Activated CD4-positive, alpha-beta memory T cell treated with anti-CD3 and anti-CD28 coated beads, Interleukin-2, amount 10 ng/mL, durations not matched to agents 7 days and 5 days (primary cell): Measurements from ENCODE around the gene C1QTNF9B. TPM values are rescaled to one million over a fixed set of nuclear protein-coding genes. Genes with fewer than 3 reads are reported as not detected.
"Not testable (repeated sequence)": the region's sequence is repeated elsewhere in the genome, so short reads cannot be mapped to it uniquely, and the experiment has no call there.

Experiments used
- CTCF ChIA-PET: fragments of 350-600 bp; sonication (Branson Sonifier 250); formaldehyde crosslinking; loops from one replicate; lab custom pipeline; 2021; ENCODE audit warnings: antibody characterized with exemption, inconsistent platforms; lab: Charles Lee
- POLR2A ChIA-PET: fragments of 350-600 bp; sonication (Branson Sonifier 250); formaldehyde crosslinking; loops from one replicate; lab custom pipeline; 2021; ENCODE audit warnings: antibody characterized with exemption; lab: Charles Lee
- DNase-seq: peaks from one replicate; pipeline ENCODE4 v3.0.0-alpha.2; 2020
- H3K27ac Mint-ChIP-seq: one replicate; pipeline ENCODE4 v1.8.0; 2021; ENCODE audit warnings: mild to moderate bottlenecking, mixed read lengths
- H3K27me3 Mint-ChIP-seq: one replicate; pipeline ENCODE4 v1.8.0; 2021; ENCODE audit warnings: mixed read lengths
- H3K36me3 Mint-ChIP-seq: one replicate; pipeline ENCODE4 v1.8.0; 2021; ENCODE audit warnings: low read depth, mixed read lengths
- H3K4me1 Mint-ChIP-seq: one replicate; pipeline ENCODE4 v1.8.0; 2021; ENCODE audit warnings: mixed read lengths
- H3K4me3 Mint-ChIP-seq: one replicate; pipeline ENCODE4 v1.8.0; 2021; ENCODE audit warnings: mild to moderate bottlenecking, mixed read lengths
- H3K9me3 Mint-ChIP-seq: one replicate; pipeline ENCODE4 v1.8.0; 2021; ENCODE audit warnings: mixed read lengths
- total RNA-seq, 2 experiments: library from RNA; stranded (reverse); gene quantifications; one replicate each; pipeline ENCODE4 v1.2.3, GENCODE V29; 2021

C1QTNF9B gene
- total RNA-seq, 2 experiments from 2014 or later, result not detected

DNA sequence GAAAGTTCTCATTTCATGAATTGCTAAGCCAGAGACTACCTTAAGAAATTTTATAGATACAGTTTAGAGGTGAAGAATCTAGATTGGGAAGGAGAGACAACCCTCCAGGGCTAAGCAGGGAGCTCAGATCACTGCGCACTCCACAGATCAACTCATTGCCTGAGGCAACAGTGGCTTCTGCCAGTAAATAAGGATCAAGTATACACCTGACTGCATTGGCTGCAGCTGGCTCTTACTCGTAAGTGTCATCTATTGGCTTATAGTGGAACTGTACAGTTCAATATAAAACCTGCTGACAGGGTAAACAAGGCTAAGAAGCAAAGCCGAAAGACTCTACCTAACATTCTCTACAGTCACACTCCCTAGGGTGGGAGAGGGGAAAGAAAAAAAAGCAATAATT, 18.0 kb upstream of the C1QTNF9B start:
- ChIA-PET POLR2A (no interaction called here), CTCF (interaction anchor here (1.5 kb wide), 1 partner anchor 46 kb away, joined by 5 read pairs; no protein-coding TSS in a partner anchor)
- H3K27ac Mint-ChIP-seq, result no peak overlapping the region
- no peak for DNase-seq
- H3K9me3 Mint-ChIP-seq, result no peaks in the 10 kb centered on the region
- H3K36me3 Mint-ChIP-seq, result no peaks in the 10 kb centered on the region
- H3K4me3 Mint-ChIP-seq, result no peak overlapping the region
- peaks cover 7% of the 10 kb centered on the region for H3K4me1 Mint-ChIP-seq
- H3K27me3 Mint-ChIP-seq, result peaks cover 59% of the 10 kb centered on the region

GRCh38 chr13:23912469-23912868, 15.2 kb upstream of the C1QTNF9B start:
- H3K4me3 Mint-ChIP-seq, result no peak overlapping the region
- CTCF ChIA-PET, result interaction anchor here (1.1 kb wide), 1 partner anchor 316 kb away, joined by 3 read pairs; no protein-coding TSS in a partner anchor
- DNase-seq, result no peak
- H3K4me1 Mint-ChIP-seq, result peaks cover 7% of the 10 kb centered on the region
- H3K36me3 Mint-ChIP-seq, result no peaks in the 10 kb centered on the region
- no peak overlapping the region for H3K27ac Mint-ChIP-seq
- H3K9me3 Mint-ChIP-seq, result no peaks in the 10 kb centered on the region
- POLR2A ChIA-PET, result no interaction called here
- peaks cover 36% of the 10 kb centered on the region for H3K27me3 Mint-ChIP-seq

- H3K4me1 Mint-ChIP-seq, result peaks cover 7% of the 10 kb centered on the region
- no peaks in the 10 kb centered on the region for H3K9me3 Mint-ChIP-seq
- H3K27ac Mint-ChIP-seq, result no peak overlapping the region
Observed at GRCh38 chr13:23909606-23910005, 12.3 kb upstream of the C1QTNF9B start.

DNA sequence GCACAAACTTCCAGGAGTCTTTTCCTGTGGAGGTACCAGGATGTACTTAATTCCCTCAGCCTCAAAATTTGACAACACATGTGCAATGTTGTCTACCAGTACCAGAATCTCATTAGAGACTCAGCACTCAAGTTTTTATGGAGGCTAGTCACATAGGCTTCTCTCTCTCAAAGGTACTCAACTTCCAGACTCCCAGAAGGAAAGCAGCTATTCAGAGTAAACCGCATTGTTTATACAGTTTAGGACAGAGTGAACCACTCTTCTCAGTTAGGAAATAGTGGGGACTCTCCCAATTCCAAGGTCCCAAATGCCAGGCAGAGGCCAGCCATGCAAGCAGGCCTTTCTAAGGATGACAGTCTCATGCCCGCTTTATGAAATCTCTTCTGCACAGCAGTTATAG, 8.5 kb upstream of the C1QTNF9B start:
- no peak overlapping the region for H3K27ac Mint-ChIP-seq
- peaks cover 5% of the 10 kb centered on the region for H3K4me1 Mint-ChIP-seq
- POLR2A ChIA-PET, result no interaction called here
- H3K36me3 Mint-ChIP-seq, result peaks cover 2% of the 10 kb centered on the region
- CTCF ChIA-PET, result no interaction called here
- DNase-seq, result no peak
- peaks cover 33% of the 10 kb centered on the region for H3K27me3 Mint-ChIP-seq
- H3K9me3 Mint-ChIP-seq, result no peaks in the 10 kb centered on the region
- H3K4me3 Mint-ChIP-seq, result no peak overlapping the region

More at GRCh38 chr13:23909606-23910005, 12.3 kb upstream of the C1QTNF9B start:
- Mint-ChIP-seq H3K4me3 (no peak overlapping the region), H3K27me3 (peaks cover 20% of the 10 kb centered on the region), H3K36me3 (no peaks in the 10 kb centered on the region)
- ChIA-PET POLR2A (no interaction called here), CTCF (no interaction called here)
- DNase-seq, result no peak

GRCh38 chr13:23903906-23904280, 6.6 kb upstream of the C1QTNF9B start:
- CTCF ChIA-PET, result no interaction called here
- peaks cover 33% of the 10 kb centered on the region for H3K27me3 Mint-ChIP-seq

GRCh38 chr13:23902975-23903905, 5.9 kb upstream of the C1QTNF9B start:
- ChIA-PET CTCF (interaction anchor here (1.3 kb wide), 1 partner anchor 8 kb away, joined by 4 read pairs; no protein-coding TSS in a partner anchor), POLR2A (no interaction called here)
- peaks cover 33% of the 10 kb centered on the region for H3K27me3 Mint-ChIP-seq
- DNase-seq, result no peak
- H3K4me3 Mint-ChIP-seq, result no peak overlapping the region
- peaks cover 2% of the 10 kb centered on the region for H3K36me3 Mint-ChIP-seq
- no peaks in the 10 kb centered on the region for H3K9me3 Mint-ChIP-seq
- no peak overlapping the region for H3K27ac Mint-ChIP-seq
- peaks cover 19% of the 10 kb centered on the region for H3K4me1 Mint-ChIP-seq

More at GRCh38 chr13:23903906-23904280, 6.6 kb upstream of the C1QTNF9B start:
- POLR2A ChIA-PET, result no interaction called here
- H3K9me3 Mint-ChIP-seq, result no peaks in the 10 kb centered on the region
- H3K27ac Mint-ChIP-seq, result no peak overlapping the region
- peaks cover 2% of the 10 kb centered on the region for H3K36me3 Mint-ChIP-seq
- no peak for DNase-seq
- H3K4me3 Mint-ChIP-seq, result no peak overlapping the region
- peaks cover 19% of the 10 kb centered on the region for H3K4me1 Mint-ChIP-seq

DNA sequence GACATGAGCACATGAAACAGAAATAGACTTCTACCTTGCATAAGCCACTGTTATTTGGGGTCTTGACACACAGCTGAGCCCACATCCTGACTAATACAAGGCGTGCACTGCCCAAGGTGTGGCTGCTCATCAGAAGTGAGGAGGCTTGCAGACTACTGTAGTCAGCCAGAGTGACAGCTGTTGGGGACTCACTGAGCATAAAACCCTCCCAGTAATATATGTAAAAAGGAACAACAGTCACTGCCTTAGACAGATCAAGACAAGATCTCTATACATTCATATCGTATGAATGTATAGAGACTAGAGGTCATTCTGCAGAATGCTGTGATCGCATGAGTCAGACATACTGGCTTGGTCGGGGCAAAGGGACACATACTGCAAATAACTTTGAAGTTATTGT, 4.1 kb upstream of the C1QTNF9B start:
- Mint-ChIP-seq H3K27ac (no peak overlapping the region), H3K36me3 (peaks cover 2% of the 10 kb centered on the region), H3K9me3 (no peaks in the 10 kb centered on the region), H3K4me1 (peaks cover 20% of the 10 kb centered on the region), H3K4me3 (no peak overlapping the region), H3K27me3 (peaks cover 31% of the 10 kb centered on the region)
- ChIA-PET CTCF (interaction anchor here (1.1 kb wide), 1 partner anchor 12 kb away, joined by 3 read pairs; the partner anchor contains the start of gene MIPEP), POLR2A (no interaction called here)
- no peak for DNase-seq

DNA sequence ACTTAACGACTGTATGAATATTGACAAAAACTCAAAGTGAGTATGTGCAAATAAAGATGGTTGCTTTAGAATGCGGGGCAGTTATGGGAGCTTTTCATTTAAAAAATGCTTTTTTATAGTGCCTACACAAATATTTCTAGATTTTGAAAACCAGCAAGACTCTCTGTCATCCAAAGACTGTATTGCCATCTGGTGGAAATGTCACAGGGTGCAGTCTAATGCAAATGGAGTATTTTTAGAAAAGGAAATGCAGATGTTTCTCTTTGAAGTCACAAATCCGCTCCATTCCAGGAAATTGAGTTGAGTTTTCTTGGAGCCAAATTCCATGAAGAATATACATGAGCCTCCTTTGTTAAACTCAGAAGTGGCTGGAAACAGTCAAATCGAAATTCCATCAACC, 2.3 kb upstream of the C1QTNF9B start:
- ChIA-PET CTCF (interaction anchor here (0.9 to 4.1 kb wide), 6 partner anchors 10 to 432 kb away, joined by 3 to 21 read pairs (median 4); partner anchors contain the start of gene MIPEP), POLR2A (no interaction called here)
- H3K9me3 Mint-ChIP-seq, result no peaks in the 10 kb centered on the region
- H3K4me3 Mint-ChIP-seq, result no peak overlapping the region
- H3K4me1 Mint-ChIP-seq, result peaks cover 20% of the 10 kb centered on the region
- peaks cover 2% of the 10 kb centered on the region for H3K36me3 Mint-ChIP-seq
- peak; percentile 43 for DNase-seq
- H3K27me3 Mint-ChIP-seq, result peaks cover 34% of the 10 kb centered on the region
- no peak overlapping the region for H3K27ac Mint-ChIP-seq

- Mint-ChIP-seq H3K4me1 (peaks cover 20% of the 10 kb centered on the region), H3K36me3 (peaks cover 2% of the 10 kb centered on the region), H3K4me3 (no peak overlapping the region), H3K27ac (no peak overlapping the region), H3K27me3 (peaks cover 24% of the 10 kb centered on the region), H3K9me3 (no peaks in the 10 kb centered on the region)
- POLR2A ChIA-PET, result no interaction called here
- CTCF ChIA-PET, result interaction anchor here (0.8 to 4.1 kb wide), 2 partner anchors 8 to 432 kb away, joined by 4 to 21 read pairs; partner anchors contain the start of gene MIPEP
- DNase-seq, result no peak
Observed at GRCh38 chr13:23898101-23898500, 799 bp upstream of the C1QTNF9B start.

DNA sequence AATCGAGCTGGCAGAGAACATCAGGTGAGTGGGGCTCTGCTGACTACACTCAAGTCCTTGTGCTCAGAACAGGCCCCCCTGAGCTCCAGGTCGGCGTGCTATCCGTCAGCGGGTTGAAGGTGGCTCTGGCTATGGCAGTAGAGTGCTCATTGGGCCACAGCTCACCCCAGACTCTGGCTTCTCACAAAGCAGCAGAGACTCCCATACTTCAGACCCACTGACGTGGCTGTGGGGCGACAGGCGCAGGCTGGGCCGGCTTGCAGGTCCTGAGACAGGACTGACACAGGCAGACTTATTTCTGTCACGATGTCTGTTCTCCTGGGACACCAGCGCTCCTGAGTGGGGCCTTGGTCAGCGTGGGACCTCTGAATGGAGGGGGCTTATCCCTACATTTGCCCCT, 2.6 kb downstream of the C1QTNF9B start:
- POLR2A ChIA-PET, CTCF ChIA-PET, H3K27me3 Mint-ChIP-seq, H3K36me3 Mint-ChIP-seq, H3K27ac Mint-ChIP-seq, H3K9me3 Mint-ChIP-seq, DNase-seq, H3K4me3 Mint-ChIP-seq: not testable (repeated sequence)
- peaks cover 12% of the 10 kb centered on the region for H3K4me1 Mint-ChIP-seq

- H3K4me1 Mint-ChIP-seq, result peaks cover 12% of the 10 kb centered on the region
- H3K27me3 Mint-ChIP-seq, H3K27ac Mint-ChIP-seq, POLR2A ChIA-PET, H3K9me3 Mint-ChIP-seq, CTCF ChIA-PET, H3K36me3 Mint-ChIP-seq, H3K4me3 Mint-ChIP-seq, DNase-seq: not testable (repeated sequence)
Observed at GRCh38 chr13:23893791-23894190, 3.5 kb downstream of the C1QTNF9B start.

GRCh38 chr13:23889615-23890607, 7.4 kb downstream of the C1QTNF9B start:
- Mint-ChIP-seq H3K27me3 (no peaks in the 10 kb centered on the region), H3K4me3 (peak overlapping the region; percentile 89), H3K27ac (peak overlapping the region; percentile 63), H3K36me3 (no peaks in the 10 kb centered on the region), H3K4me1 (peaks cover 27% of the 10 kb centered on the region), H3K9me3 (no peaks in the 10 kb centered on the region)
- ChIA-PET CTCF (interaction anchor here (0.7 to 3.4 kb wide), 8 partner anchors 9 to 423 kb away, joined by 3 to 21 read pairs (median 4); partner anchors contain the start of gene C1QTNF9B), POLR2A (no interaction called here)
- DNase-seq, result no peak
